Panc1 (cell line): Measurements from ENCODE around the gene KCNAB1. TPM values are rescaled to one million over a fixed set of nuclear protein-coding genes. Genes with fewer than 3 reads are reported as not detected.

Experiments used
- ATAC-seq: fragments of 200-7000 bp; cut with Tn5 transposase; 2 replicates; pipeline ENCODE4 v1.9.1; 2020; ENCODE audit warnings: mild to moderate bottlenecking, moderate library complexity
- BruUV-seq: library from RNA; stranded (reverse); fragments of 400-500 nt; replicated peaks from 2 replicates; lab custom pipeline; 2021; lab: Mats Ljungman, UMichigan
- CTCF ChIA-PET: fragments of 300-600 bp; sonication (Branson Sonifier 250); formaldehyde crosslinking; loops from one replicate; lab custom pipeline; 2022; ENCODE audit warnings: antibody characterized with exemption; lab: Charles Lee
- POLR2A ChIA-PET: fragments of 300-600 bp; sonication (Branson Sonifier 250); formaldehyde crosslinking; loops from one replicate; lab custom pipeline; 2022; ENCODE audit warnings: antibody characterized with exemption; lab: Charles Lee
- DNase-seq: peaks from one replicate; pipeline ENCODE4 v3.0.0-alpha.2; 2010; ENCODE audit warnings: low read depth, low spot score
- H3K27ac ChIP-seq: 2 replicates; pipeline ENCODE4 v1.5.1; 2011; ENCODE audit warnings: mild to moderate bottlenecking, low read length, inconsistent platforms
- H3K27me3 ChIP-seq: fragments of 200-500 bp; sonication (Bioruptor generic); 2 replicates; pipeline ENCODE4 v1.6.0; 2014; ENCODE audit warnings: low read length, inconsistent platforms; ENCODE audit not compliant: control insufficient read depth, insufficient read depth
- H3K36me3 ChIP-seq: fragments of 200-500 bp; sonication (Bioruptor generic); 2 replicates; pipeline ENCODE4 v1.5.1; 2014; ENCODE audit warnings: inconsistent platforms, mild to moderate bottlenecking, low read length, moderate library complexity; ENCODE audit not compliant: control insufficient read depth, insufficient read depth
- H3K4me1 ChIP-seq: 2 replicates; pipeline ENCODE4 v1.5.1; 2011; ENCODE audit warnings: inconsistent platforms, mild to moderate bottlenecking, low read length, moderate library complexity; ENCODE audit not compliant: control insufficient read depth, insufficient read depth
- H3K4me3 ChIP-seq, 2 experiments: 2 replicates each; pipeline ENCODE4 v1.5.1; 2011 to 2012; ENCODE audit warnings: low read depth in 2 of 2, low read length in 2 of 2, mild to moderate bottlenecking in 2 of 2, inconsistent platforms in 1 of 2, moderate library complexity in 1 of 2
- H3K9me3 ChIP-seq: fragments of 200-500 bp; sonication (Bioruptor generic); 2 replicates; pipeline ENCODE4 v1.5.1; 2014; ENCODE audit warnings: low read depth, mild to moderate bottlenecking, inconsistent platforms, low read length, moderate library complexity; ENCODE audit not compliant: control insufficient read depth, insufficient read depth
- POLR2AphosphoS5 ChIP-seq: IDR thresholded peaks from 2 replicates; pipeline ENCODE4 v1.6.1; 2012; ENCODE audit warnings: mild to moderate bottlenecking, low read depth, low read length, moderate library complexity
- SIN3A ChIP-seq: IDR thresholded peaks from 2 replicates; pipeline ENCODE4 v1.6.1; 2012; ENCODE audit warnings: low read depth, mild to moderate bottlenecking, low read length, moderate library complexity, borderline replicate concordance; ENCODE audit not compliant: insufficient read depth
- TCF7L2 ChIP-seq: IDR thresholded peaks from 2 replicates; pipeline ENCODE4 v1.6.1; 2011; ENCODE audit warnings: mild to moderate bottlenecking, low read depth, low read length, inconsistent platforms
- in situ Hi-C: cut with HindIII; loops from 2 replicates; pipeline ENCODE4 v1.10.0; 2016; ENCODE audit warnings: low sequenced_read_pairs, low pct_unique_long_range_greater_than_20kb
- intact Hi-C: fragments of 100-400 bp; cut with micrococcal nuclease; formaldehyde crosslinking; loops from one replicate; pipeline ENCODE4 v1.10.0; 2022; ENCODE audit not compliant: unreplicated experiment
- total RNA-seq: library from RNA; stranded (reverse); gene quantifications from one replicate; pipeline ENCODE4 v1.2.1, GENCODE V29; 2021; ENCODE audit not compliant: unreplicated experiment
- TF ChIP-seq, protein P1 (sequence below): fragments of 450-650 bp; IDR thresholded peaks from 2 replicates; pipeline ENCODE4 v1.5.1; 2017; ENCODE audit warnings: mild to moderate bottlenecking
- TF ChIP-seq, protein P2 (sequence below), 2 experiments: IDR thresholded peaks; 2 replicates each; pipeline ENCODE4 v1.6.1; 2011 to 2012; ENCODE audit warnings: low read depth in 2 of 2, control low read depth in 1 of 2, low read length in 1 of 2, mild to moderate bottlenecking in 1 of 2, moderate library complexity in 1 of 2; ENCODE audit not compliant: insufficient read depth in 1 of 2

KCNAB1 gene
- total RNA-seq, 1 experiment from 2014 or later = not detected

DNA sequence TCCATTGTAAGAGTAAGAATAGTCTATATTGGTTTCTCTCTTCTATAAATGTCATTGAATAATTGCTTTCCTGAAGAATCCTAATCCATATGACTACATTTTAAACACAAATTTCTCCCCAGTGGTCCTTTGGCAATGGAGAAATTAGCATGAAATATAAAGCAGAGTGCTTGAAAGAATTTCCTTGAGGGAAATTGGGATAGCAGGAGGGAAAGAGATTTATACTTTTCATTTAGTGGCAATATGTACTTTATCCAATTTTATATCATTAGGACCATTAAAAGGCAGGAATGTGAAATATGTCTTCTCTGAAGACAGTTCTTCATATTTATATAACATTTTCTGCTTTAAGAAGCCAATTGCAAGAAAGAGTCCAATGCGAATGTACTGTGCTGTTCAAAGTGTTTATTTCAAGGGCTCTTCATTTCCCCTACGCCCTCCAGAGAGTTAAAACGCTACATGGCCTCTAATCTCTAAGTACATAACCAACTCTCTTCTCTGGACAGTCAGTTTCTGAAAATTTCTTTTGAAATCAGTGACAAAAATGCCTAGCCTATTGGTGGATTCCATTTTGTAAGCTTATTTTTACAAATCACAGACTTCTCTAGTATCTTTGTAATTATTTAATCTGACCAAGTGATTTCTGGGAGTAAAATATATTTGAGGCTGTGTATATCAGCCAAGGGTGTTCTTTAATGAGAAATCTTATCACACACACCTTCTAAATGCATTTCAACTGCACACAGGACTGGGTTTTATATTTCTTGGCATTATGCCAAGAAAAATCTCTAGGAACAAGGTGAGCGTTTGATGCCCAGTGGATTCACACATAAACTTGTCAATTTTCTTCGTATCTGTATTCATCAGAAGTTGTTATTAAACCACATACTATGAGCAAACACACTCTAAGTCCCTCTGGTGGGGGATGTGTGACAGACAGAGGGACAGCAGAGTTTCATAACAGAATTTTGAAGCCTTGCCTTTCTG is 51.2 kb downstream of the KCNAB1 start:
- ChIA-PET POLR2A (no interaction called here), CTCF (no interaction called here)
- intact Hi-C loops (loop anchor here (5.0 kb wide), 1 partner anchor 336 kb away; no protein-coding TSS in a partner anchor), in situ Hi-C loops (no loop called here)
- TF ChIP-seq, protein P1, sequence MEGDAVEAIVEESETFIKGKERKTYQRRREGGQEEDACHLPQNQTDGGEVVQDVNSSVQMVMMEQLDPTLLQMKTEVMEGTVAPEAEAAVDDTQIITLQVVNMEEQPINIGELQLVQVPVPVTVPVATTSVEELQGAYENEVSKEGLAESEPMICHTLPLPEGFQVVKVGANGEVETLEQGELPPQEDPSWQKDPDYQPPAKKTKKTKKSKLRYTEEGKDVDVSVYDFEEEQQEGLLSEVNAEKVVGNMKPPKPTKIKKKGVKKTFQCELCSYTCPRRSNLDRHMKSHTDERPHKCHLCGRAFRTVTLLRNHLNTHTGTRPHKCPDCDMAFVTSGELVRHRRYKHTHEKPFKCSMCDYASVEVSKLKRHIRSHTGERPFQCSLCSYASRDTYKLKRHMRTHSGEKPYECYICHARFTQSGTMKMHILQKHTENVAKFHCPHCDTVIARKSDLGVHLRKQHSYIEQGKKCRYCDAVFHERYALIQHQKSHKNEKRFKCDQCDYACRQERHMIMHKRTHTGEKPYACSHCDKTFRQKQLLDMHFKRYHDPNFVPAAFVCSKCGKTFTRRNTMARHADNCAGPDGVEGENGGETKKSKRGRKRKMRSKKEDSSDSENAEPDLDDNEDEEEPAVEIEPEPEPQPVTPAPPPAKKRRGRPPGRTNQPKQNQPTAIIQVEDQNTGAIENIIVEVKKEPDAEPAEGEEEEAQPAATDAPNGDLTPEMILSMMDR = no peak
- TF ChIP-seq, protein P2, sequence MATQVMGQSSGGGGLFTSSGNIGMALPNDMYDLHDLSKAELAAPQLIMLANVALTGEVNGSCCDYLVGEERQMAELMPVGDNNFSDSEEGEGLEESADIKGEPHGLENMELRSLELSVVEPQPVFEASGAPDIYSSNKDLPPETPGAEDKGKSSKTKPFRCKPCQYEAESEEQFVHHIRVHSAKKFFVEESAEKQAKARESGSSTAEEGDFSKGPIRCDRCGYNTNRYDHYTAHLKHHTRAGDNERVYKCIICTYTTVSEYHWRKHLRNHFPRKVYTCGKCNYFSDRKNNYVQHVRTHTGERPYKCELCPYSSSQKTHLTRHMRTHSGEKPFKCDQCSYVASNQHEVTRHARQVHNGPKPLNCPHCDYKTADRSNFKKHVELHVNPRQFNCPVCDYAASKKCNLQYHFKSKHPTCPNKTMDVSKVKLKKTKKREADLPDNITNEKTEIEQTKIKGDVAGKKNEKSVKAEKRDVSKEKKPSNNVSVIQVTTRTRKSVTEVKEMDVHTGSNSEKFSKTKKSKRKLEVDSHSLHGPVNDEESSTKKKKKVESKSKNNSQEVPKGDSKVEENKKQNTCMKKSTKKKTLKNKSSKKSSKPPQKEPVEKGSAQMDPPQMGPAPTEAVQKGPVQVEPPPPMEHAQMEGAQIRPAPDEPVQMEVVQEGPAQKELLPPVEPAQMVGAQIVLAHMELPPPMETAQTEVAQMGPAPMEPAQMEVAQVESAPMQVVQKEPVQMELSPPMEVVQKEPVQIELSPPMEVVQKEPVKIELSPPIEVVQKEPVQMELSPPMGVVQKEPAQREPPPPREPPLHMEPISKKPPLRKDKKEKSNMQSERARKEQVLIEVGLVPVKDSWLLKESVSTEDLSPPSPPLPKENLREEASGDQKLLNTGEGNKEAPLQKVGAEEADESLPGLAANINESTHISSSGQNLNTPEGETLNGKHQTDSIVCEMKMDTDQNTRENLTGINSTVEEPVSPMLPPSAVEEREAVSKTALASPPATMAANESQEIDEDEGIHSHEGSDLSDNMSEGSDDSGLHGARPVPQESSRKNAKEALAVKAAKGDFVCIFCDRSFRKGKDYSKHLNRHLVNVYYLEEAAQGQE (IDR thresholded peaks at IDR 0.05; ENCODE audit: insufficient read depth in 1 of 2, low read depth in 2 of 2, low read length in 1 of 2) = no peak
- TF ChIP-seq POLR2AphosphoS5 (no peak), TCF7L2 (no peak), SIN3A (no peak)
- DNase-seq (no peak), ATAC-seq (no peak)
- no TSS peak for BruUV-seq
- Histone ChIP-seq H3K9me3 (no peaks in the 10 kb centered on the region), H3K4me3 (no peak overlapping the region), H3K4me1 (no peaks in the 10 kb centered on the region), H3K36me3 (no peaks in the 10 kb centered on the region; the same call in 1 of the 2 replicates), H3K27me3 (peaks cover 8% of the 10 kb centered on the region), H3K27ac (no peak overlapping the region)

- DNase-seq (no peak), ATAC-seq (no peak)
- in situ Hi-C loops = no loop called here
- TF ChIP-seq, protein P1 = no peak
- no peak for TF ChIP-seq SIN3A
- TF ChIP-seq POLR2AphosphoS5 = no peak
- TF ChIP-seq, protein P2 (IDR thresholded peaks at IDR 0.05; ENCODE audit: insufficient read depth in 1 of 2, low read depth in 2 of 2, low read length in 1 of 2) = no peak
- TF ChIP-seq TCF7L2 = no peak
- no TSS peak for BruUV-seq
- H3K27ac ChIP-seq = no peak overlapping the region
- no peaks in the 10 kb centered on the region for H3K4me1 ChIP-seq
- H3K36me3 ChIP-seq = no peaks in the 10 kb centered on the region; the same call in 1 of the 2 replicates
- H3K27me3 ChIP-seq = peaks cover 8% of the 10 kb centered on the region
- no peak overlapping the region for H3K4me3 ChIP-seq
- POLR2A ChIA-PET = interaction anchor here (0.7 kb wide), 1 partner anchor 649 kb away, joined by 3 read pairs; no protein-coding TSS in a partner anchor
- CTCF ChIA-PET = interaction anchor here (0.5 kb wide), 1 partner anchor 22 kb away, joined by 3 read pairs; no protein-coding TSS in a partner anchor
- intact Hi-C loops = loop anchor here (5.0 kb wide), 1 partner anchor 335 kb away; no protein-coding TSS in a partner anchor
- no peaks in the 10 kb centered on the region for H3K9me3 ChIP-seq
Measured at GRCh38 chr3:156172536-156172935, 52.2 kb downstream of the KCNAB1 start.
